DMS 273 treated with DMSO at 0.1 percent for 48 hours (cell line): ENCODE results near the gene ST6GAL2.

Source experiments
- DNase-seq: peaks from one replicate; lab custom pipeline; 2025; lab: John Stamatoyannopoulos, UW

The ST6GAL2 gene

GRCh38 chr2:106827158-106827557, 58.8 kb downstream of the ST6GAL2 start:
- DNase-seq = no peak

- no peak for DNase-seq
Observed at GRCh38 chr2:106825161-106825560, 60.8 kb downstream of the ST6GAL2 start.

- no peak for DNase-seq
Observed at GRCh38 chr2:106816974-106817373, 69.0 kb downstream of the ST6GAL2 start.

DNA sequence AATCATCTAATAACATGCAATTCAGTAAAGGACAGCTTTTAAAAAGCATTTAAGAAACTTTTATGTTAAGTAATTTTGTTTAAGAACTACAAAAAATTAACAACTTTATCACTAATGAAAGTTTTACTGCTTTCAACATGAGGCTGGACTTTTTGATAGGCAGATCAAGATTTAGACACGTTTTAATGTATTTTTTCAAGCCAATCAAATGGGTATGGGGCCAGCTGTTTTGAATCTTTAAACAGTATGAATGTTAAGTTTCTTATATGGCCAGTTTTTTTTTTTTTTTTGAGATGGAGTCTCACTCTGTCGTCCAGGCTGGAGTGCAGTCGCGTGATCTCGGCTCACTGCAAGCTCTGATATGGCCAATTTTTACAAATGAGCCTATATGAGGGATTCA, 73.1 kb downstream of the ST6GAL2 start:
- DNase-seq = no peak

DNA sequence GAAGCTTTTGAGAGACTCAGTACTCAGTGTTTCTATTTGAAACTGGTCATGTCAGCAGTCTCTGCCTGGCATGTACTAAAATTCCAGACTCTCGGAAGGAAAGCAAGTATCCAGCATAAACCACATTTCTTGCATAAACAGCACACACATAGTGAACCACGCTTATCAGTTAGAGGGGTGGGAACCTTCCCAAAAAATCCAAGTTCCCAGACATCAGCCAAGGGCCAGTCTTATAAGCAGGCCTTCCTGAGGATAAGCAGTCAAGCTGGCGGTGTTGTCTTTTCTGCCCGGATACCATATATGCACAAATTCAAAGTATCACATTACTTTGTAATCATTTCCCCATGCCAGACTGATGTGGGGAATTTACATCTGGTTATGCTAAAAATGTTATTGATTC, 73.6 kb downstream of the ST6GAL2 start:
- DNase-seq = no peak

GRCh38 chr2:106805716-106806115, 80.3 kb downstream of the ST6GAL2 start:
- DNase-seq = no peak

GRCh38 chr2:106804161-106804560, 81.8 kb downstream of the ST6GAL2 start:
- no peak for DNase-seq

GRCh38 chr2:106800976-106801655, 84.9 kb downstream of the ST6GAL2 start:
- peak; percentile 20 for DNase-seq

GRCh38 chr2:106800180-106800579, 85.8 kb downstream of the ST6GAL2 start:
- DNase-seq = no peak

DNA sequence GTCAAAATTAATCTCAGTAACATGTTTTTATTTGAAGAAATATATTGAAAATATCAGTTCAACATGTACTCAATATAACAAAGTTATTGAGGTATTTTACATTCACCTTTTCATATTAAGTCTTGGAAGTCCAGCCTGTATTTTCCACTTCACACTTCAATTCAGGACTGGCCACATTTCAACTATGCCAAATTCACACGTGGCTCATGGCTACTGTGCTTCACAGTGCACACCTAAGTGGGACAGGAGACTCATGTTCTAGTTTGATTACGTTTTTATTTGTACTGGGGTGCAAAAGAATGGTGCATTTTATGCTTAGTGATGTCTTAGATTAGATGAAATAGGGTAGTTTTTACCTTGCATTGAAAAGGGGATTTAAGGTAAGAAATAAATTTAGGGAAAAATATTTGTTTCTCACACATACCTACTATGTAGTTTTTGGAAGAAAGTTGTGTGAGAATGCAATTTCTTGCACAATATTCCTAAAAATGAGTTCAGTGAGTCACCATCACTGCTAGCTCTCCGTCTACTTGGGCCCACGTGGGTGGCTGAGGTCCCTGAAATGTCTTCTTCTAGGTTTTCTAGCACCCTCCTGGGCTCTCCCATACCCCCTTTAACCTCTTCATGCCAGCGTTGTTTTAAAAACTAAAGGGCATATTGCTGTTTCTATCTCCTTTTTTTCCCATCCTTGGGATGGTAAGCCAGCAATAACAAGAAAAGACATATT, 87.0 kb downstream of the ST6GAL2 start:
- no peak for DNase-seq

DNA sequence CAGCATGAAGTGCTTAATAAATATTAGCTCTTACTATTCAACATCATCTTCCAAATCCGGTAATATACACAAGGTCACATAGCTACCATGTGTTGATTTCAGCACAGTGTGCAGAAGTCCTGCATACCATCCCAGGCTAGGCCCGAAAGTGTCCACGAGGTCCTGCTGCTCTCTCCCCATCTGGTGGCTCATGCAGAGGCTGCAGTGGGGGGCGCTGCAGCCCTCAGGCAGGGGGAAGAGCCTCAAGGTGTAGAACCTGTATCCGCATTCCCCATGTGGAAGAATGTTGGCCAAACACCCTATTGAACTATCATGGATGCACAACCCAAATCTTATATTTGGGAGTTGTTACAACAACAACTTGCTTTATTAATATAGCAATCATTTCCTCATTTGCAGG, 88.5 kb downstream of the ST6GAL2 start:
- no peak for DNase-seq

DNA sequence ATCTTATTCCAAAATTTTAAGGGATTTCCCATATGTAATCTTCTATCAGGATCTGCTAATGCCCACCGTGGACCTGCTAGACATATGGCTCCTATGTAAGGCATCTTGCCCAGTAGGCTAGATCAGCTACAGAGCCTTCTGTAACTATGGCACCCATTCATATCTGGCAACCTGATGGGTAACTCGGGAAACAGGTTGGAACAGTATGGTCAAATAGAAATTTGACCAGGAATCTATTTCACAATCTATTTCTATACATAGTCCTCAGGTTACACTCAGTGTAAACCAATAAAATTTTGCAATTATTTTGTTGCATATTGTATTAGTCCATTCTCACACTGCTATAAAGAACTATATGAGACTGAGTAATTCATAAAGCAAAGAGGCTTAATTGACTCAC, 93.3 kb downstream of the ST6GAL2 start:
- no peak for DNase-seq

DNA sequence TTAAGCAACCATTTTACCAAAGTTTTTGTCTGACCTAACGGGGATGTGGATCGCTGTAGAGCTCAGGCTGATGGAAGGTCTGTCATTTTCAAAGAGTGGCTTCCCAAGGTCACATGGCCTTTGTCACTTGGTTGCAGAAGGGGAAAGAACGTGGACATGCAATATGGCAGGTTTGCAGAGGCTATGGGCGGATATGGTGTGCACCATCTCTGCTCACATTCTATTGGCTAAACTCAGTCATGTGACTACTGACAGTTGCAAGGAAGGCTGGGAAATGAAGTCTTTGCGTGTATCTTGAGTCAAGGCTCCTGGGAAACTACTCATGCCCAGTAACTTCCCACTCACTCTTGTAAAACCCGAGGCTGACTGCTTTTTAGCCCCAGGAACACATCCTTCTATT, 96.8 kb downstream of the ST6GAL2 start:
- DNase-seq = no peak

DNA sequence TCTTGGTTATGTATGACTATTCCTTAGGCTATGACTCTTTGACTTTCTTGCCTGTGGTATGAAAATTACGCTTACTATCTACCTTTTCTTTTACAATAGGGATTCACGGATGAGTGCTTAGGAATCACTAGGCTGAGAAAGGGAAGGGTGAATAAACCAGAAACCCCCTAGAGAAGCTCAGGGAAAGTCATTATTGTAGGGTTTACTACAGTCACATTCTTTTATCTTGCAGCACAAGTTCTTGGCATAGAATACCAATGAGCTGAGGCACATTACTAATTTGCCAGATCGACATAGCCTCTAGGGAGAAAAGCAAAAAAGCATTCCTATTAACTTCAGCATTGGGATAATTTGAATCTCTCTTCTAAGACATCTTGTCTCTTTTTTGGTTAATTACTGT, 103.3 kb downstream of the ST6GAL2 start:
- no peak for DNase-seq

GRCh38 chr2:106781196-106781595, 104.8 kb downstream of the ST6GAL2 start:
- DNase-seq = no peak

- no peak for DNase-seq
Observed at GRCh38 chr2:106771811-106772210, 114.2 kb downstream of the ST6GAL2 start.

- DNase-seq = no peak
Observed at GRCh38 chr2:106770986-106771385, 115.0 kb downstream of the ST6GAL2 start.

DNA sequence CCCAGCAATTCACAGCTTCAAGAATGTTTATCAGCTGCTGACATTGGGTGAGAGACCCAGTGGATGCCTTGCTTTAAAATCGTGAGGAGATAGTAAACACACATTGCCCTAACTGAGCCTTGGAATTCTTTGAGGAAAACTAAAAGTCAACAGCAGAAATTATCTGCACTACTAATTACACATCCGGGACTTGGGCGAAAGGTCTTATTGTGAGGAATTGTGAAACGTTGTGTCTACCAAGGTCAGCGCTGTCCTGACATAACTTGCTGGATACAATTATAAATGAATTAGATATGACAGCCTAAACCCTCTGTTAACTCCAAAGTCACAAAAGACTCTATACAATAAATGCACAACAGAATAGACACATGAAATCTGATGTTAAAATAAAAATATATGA, 121.4 kb downstream of the ST6GAL2 start:
- no peak for DNase-seq

- DNase-seq = no peak
Observed at GRCh38 chr2:106759966-106760365, 126.0 kb downstream of the ST6GAL2 start.

DNA sequence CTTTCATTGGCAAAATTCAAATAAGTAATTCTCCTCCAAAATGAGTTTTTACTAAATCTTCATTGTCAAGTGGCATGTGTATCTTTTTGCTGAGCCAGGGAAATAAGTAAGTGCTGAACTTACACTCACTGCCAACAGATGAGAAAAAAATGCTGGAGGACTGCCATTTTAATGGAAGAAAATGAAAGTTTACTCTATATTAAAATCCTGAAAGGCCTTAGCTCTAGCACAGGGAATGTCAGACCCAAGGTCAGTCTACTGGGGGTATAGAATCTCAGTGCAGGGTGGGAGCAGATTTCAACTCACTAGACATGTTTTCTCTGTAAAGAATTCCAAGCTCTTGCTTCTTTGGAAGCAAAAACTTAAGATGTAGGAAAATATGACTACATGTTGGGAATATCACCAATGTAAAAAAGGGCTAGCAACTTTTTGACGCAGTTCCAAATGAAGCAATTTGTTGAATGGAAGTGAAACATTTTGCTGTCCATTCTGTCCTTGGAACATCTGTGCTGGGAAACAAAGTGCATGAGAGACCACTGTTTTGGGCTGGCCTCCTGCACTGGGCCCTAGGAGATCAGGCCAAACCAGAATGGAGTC, 127.0 kb downstream of the ST6GAL2 start:
- DNase-seq = no peak
